ENCODE results near the gene GALNT17.

GALNT17 gene

DNA sequence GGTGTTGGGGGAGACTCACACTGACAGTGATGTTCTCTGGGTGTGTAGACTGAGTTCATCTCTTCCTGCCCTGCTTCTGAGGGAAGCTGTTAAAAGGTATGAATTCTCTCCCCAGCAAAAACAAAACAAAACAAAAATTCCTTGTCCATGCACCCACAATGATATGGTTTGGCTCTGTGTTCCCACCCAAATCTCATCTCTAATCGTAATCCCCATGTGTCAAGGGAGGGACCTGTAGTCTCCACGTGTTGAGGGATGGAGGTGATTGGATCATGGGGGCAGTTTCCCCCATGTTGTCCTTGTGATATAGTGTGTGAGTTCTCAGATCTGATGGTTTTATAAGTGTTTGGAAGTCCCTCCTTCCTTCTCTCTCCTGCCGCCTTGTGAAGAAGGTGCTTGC, 245.5 kb downstream of the GALNT17 start:
- Histone ChIP-seq H2BK12ac (ENCODE audit: low read length) (no peak overlapping the region), H3K14ac (ENCODE audit: low read length) (no peak overlapping the region), H3K4me1 (ENCODE audit: control insufficient read depth in 1 of 2, insufficient read depth in 2 of 2, low read length in 2 of 2) (no peaks in the 10 kb centered on the region), H2BK120ac (ENCODE audit: insufficient read depth, low read length, poor library complexity) (no peak overlapping the region), H3K27ac (ENCODE audit: low read depth, low read length) (no peak overlapping the region), H3K4me3 (ENCODE audit: low read depth, low read length) (no peak overlapping the region), H3K27me3 (ENCODE audit: insufficient read depth, low read length) (no peaks in the 10 kb centered on the region), H4K8ac (ENCODE audit: low read depth, low read length) (no peak overlapping the region), H3K23ac (ENCODE audit: low read length) (no peak overlapping the region), H3K9me3 (ENCODE audit: insufficient read depth, low read depth, low read length) (peaks cover 7% of the 10 kb centered on the region), H3K4ac (ENCODE audit: low read depth, low read length) (no peak overlapping the region), H3K18ac (ENCODE audit: low read length) (no peak overlapping the region), H3K36me3 (ENCODE audit: control insufficient read depth in 1 of 2, insufficient read depth in 2 of 2, low read length in 2 of 2) (no peaks in the 10 kb centered on the region), H2BK5ac (ENCODE audit: low read depth, low read length, poor library complexity) (no peak overlapping the region), H4K12ac (ENCODE audit: low read depth, low read length) (no peak overlapping the region), H2AFZ (ENCODE audit: insufficient read depth, low read length, poor library complexity) (no peak overlapping the region), H3K4me2 (ENCODE audit: low read length) (no peak overlapping the region), H3K9ac (ENCODE audit: low read length) (no peak overlapping the region), H4K91ac (ENCODE audit: low read depth, low read length) (no peak overlapping the region), H3K79me1 (ENCODE audit: low read length) (no peaks in the 10 kb centered on the region), H3K79me2 (ENCODE audit: control insufficient read depth, insufficient read depth, low read length, poor library complexity) (no peaks in the 10 kb centered on the region), H2AK5ac (ENCODE audit: low read length) (no peak overlapping the region)
- no peak for DNase-seq
- WGBS (ENCODE audit: extremely low coverage, insufficient coverage, insufficient read length) = no CpG with 5 or more reads among the region's 3 CpGs

DNA sequence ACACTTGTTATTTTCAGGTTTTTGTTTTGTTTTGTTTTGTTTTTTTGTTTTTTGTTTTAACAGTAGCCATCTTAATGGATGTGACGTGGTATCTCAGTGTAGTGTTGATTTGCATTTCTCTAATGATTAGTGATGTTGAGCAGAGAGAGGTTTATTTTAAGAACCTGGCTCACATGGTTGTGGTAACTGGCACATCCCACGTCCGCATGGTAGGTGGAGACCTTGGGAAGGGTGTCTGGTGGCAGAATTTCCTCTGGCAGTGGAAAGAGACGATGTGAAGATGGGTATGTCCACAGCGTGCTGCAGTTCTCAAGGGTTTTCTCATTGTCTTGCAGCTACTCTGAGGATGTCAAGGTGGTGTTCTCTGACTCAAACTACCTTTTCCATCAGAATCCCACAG, 252.2 kb downstream of the GALNT17 start:
- no peaks in the 10 kb centered on the region for H3K27me3 ChIP-seq (ENCODE audit: insufficient read depth, low read length)
- no peak overlapping the region for H3K23ac ChIP-seq (ENCODE audit: low read length)
- no CpG with 5 or more reads among the region's 5 CpGs for WGBS (ENCODE audit: extremely low coverage, insufficient coverage, insufficient read length)
- H3K36me3 ChIP-seq (ENCODE audit: control insufficient read depth in 1 of 2, insufficient read depth in 2 of 2, low read length in 2 of 2) = no peaks in the 10 kb centered on the region
- H3K9ac ChIP-seq (ENCODE audit: low read length) = no peak overlapping the region
- H3K9me3 ChIP-seq (ENCODE audit: insufficient read depth, low read depth, low read length) = peaks cover 5% of the 10 kb centered on the region
- no peak for DNase-seq
- no peak overlapping the region for H4K91ac ChIP-seq (ENCODE audit: low read depth, low read length)
- H3K4me1 ChIP-seq (ENCODE audit: control insufficient read depth in 1 of 2, insufficient read depth in 2 of 2, low read length in 2 of 2) = no peaks in the 10 kb centered on the region
- no peak overlapping the region for H4K12ac ChIP-seq (ENCODE audit: low read depth, low read length)
- H2BK120ac ChIP-seq (ENCODE audit: insufficient read depth, low read length, poor library complexity) = no peak overlapping the region
- H4K8ac ChIP-seq (ENCODE audit: low read depth, low read length) = no peak overlapping the region
- H2AK5ac ChIP-seq (ENCODE audit: low read length) = no peak overlapping the region
- H3K27ac ChIP-seq (ENCODE audit: low read depth, low read length) = no peak overlapping the region
- H3K4me2 ChIP-seq (ENCODE audit: low read length) = no peak overlapping the region
- no peak overlapping the region for H3K14ac ChIP-seq (ENCODE audit: low read length)
- no peak overlapping the region for H2BK5ac ChIP-seq (ENCODE audit: low read depth, low read length, poor library complexity)
- H2BK12ac ChIP-seq (ENCODE audit: low read length) = no peak overlapping the region
- H3K18ac ChIP-seq (ENCODE audit: low read length) = no peak overlapping the region
- no peaks in the 10 kb centered on the region for H3K79me2 ChIP-seq (ENCODE audit: control insufficient read depth, insufficient read depth, low read length, poor library complexity)
- no peaks in the 10 kb centered on the region for H3K79me1 ChIP-seq (ENCODE audit: low read length)
- no peak overlapping the region for H3K4ac ChIP-seq (ENCODE audit: low read depth, low read length)
- no peak overlapping the region for H2AFZ ChIP-seq (ENCODE audit: insufficient read depth, low read length, poor library complexity)
- no peak overlapping the region for H3K4me3 ChIP-seq (ENCODE audit: low read depth, low read length)

DNA sequence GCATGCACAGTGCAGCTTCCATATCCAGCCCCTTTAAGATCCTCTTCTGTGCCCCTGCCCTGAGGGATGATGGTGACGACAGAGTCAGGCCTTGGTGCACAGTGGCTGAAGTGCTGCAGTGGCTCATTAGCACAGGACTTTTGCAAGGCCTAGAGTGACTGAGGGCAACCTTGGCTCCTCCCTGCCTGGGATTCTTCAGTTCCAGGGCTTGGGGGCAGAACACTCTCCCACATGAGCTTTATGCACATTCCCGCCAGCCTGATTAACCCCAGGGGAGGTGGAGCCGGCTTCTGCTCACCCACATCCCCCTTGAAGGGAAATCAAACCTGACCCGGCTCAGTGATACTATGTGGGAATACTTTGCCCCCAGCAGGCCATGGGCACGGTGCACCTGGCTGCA, 253.4 kb downstream of the GALNT17 start:
- Histone ChIP-seq H3K4me1 (ENCODE audit: control insufficient read depth in 1 of 2, insufficient read depth in 2 of 2, low read length in 2 of 2) (no peaks in the 10 kb centered on the region), H3K9me3 (ENCODE audit: insufficient read depth, low read depth, low read length) (peaks cover 5% of the 10 kb centered on the region), H3K27ac (ENCODE audit: low read depth, low read length) (no peak overlapping the region), H3K4ac (ENCODE audit: low read depth, low read length) (no peak overlapping the region), H2AK5ac (ENCODE audit: low read length) (no peak overlapping the region), H3K9ac (ENCODE audit: low read length) (no peak overlapping the region), H3K18ac (ENCODE audit: low read length) (no peak overlapping the region), H3K36me3 (ENCODE audit: control insufficient read depth in 1 of 2, insufficient read depth in 2 of 2, low read length in 2 of 2) (no peaks in the 10 kb centered on the region), H4K91ac (ENCODE audit: low read depth, low read length) (no peak overlapping the region), H3K4me2 (ENCODE audit: low read length) (no peak overlapping the region), H3K79me2 (ENCODE audit: control insufficient read depth, insufficient read depth, low read length, poor library complexity) (no peaks in the 10 kb centered on the region), H4K12ac (ENCODE audit: low read depth, low read length) (no peak overlapping the region), H2BK12ac (ENCODE audit: low read length) (no peak overlapping the region), H4K8ac (ENCODE audit: low read depth, low read length) (no peak overlapping the region), H3K14ac (ENCODE audit: low read length) (no peak overlapping the region), H2BK5ac (ENCODE audit: low read depth, low read length, poor library complexity) (no peak overlapping the region), H3K79me1 (ENCODE audit: low read length) (no peaks in the 10 kb centered on the region), H3K23ac (ENCODE audit: low read length) (no peak overlapping the region), H3K4me3 (ENCODE audit: low read depth, low read length) (no peak overlapping the region), H3K27me3 (ENCODE audit: insufficient read depth, low read length) (no peaks in the 10 kb centered on the region), H2AFZ (ENCODE audit: insufficient read depth, low read length, poor library complexity) (no peak overlapping the region), H2BK120ac (ENCODE audit: insufficient read depth, low read length, poor library complexity) (no peak overlapping the region)
- no peak for DNase-seq
- WGBS (ENCODE audit: extremely low coverage, insufficient coverage, insufficient read length) = no CpG with 5 or more reads among the region's 5 CpGs

DNA sequence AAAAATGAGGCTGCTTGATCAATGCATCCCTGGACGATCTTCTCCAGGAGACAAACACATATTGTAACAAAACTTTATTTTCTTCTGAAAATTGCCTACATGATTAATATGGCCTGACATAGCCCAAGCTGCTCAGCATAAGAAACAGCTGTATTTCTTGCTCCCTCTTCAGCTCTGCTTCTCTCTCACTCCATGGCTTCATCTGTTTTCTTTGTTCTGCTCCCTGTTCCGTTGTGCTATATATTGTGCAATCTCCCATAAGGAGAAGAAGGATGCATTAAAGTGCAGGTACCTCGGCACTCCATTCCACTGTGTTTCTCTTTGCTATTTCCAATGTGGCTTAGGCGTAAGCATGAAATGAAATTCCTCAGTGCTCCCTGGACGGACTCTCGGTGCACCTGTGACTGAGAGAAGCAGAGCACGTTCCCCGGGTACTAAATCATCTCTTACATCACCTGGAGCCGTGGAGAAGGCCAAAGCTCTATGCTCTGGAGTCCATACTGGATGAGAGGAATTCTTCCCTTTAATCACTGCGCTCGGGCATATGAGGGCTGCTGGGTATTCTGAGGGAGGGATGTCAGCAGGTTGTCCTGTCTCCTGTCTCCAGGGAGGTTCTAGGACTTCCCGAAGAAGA, 254.3 kb downstream of the GALNT17 start:
- H2BK12ac ChIP-seq (ENCODE audit: low read length) = no peak overlapping the region
- H3K9ac ChIP-seq (ENCODE audit: low read length) = no peak overlapping the region
- no peak overlapping the region for H2AFZ ChIP-seq (ENCODE audit: insufficient read depth, low read length, poor library complexity)
- no peak overlapping the region for H3K4ac ChIP-seq (ENCODE audit: low read depth, low read length)
- H3K18ac ChIP-seq (ENCODE audit: low read length) = no peak overlapping the region
- no peak overlapping the region for H4K91ac ChIP-seq (ENCODE audit: low read depth, low read length)
- H3K23ac ChIP-seq (ENCODE audit: low read length) = no peak overlapping the region
- no peak for DNase-seq
- H3K27ac ChIP-seq (ENCODE audit: low read depth, low read length) = no peak overlapping the region
- no peaks in the 10 kb centered on the region for H3K27me3 ChIP-seq (ENCODE audit: insufficient read depth, low read length)
- no peaks in the 10 kb centered on the region for H3K4me1 ChIP-seq (ENCODE audit: control insufficient read depth in 1 of 2, insufficient read depth in 2 of 2, low read length in 2 of 2)
- H3K4me3 ChIP-seq (ENCODE audit: low read depth, low read length) = no peak overlapping the region
- no peak overlapping the region for H3K14ac ChIP-seq (ENCODE audit: low read length)
- H4K12ac ChIP-seq (ENCODE audit: low read depth, low read length) = no peak overlapping the region
- peaks cover 2% of the 10 kb centered on the region for H3K9me3 ChIP-seq (ENCODE audit: insufficient read depth, low read depth, low read length)
- WGBS (ENCODE audit: extremely low coverage, insufficient coverage, insufficient read length) = no CpG with 5 or more reads among the region's 12 CpGs
- H2AK5ac ChIP-seq (ENCODE audit: low read length) = no peak overlapping the region
- no peaks in the 10 kb centered on the region for H3K79me1 ChIP-seq (ENCODE audit: low read length)
- H2BK5ac ChIP-seq (ENCODE audit: low read depth, low read length, poor library complexity) = no peak overlapping the region
- H4K8ac ChIP-seq (ENCODE audit: low read depth, low read length) = no peak overlapping the region
- no peak overlapping the region for H2BK120ac ChIP-seq (ENCODE audit: insufficient read depth, low read length, poor library complexity)
- H3K4me2 ChIP-seq (ENCODE audit: low read length) = no peak overlapping the region
- no peaks in the 10 kb centered on the region for H3K36me3 ChIP-seq (ENCODE audit: control insufficient read depth in 1 of 2, insufficient read depth in 2 of 2, low read length in 2 of 2)
- no peaks in the 10 kb centered on the region for H3K79me2 ChIP-seq (ENCODE audit: control insufficient read depth, insufficient read depth, low read length, poor library complexity)
